Measurements from ENCODE around the gene DPM3.
A peak's percentile ranks its signal among the peaks of the same experiment; 100 is the strongest.

DPM3 gene

DNA sequence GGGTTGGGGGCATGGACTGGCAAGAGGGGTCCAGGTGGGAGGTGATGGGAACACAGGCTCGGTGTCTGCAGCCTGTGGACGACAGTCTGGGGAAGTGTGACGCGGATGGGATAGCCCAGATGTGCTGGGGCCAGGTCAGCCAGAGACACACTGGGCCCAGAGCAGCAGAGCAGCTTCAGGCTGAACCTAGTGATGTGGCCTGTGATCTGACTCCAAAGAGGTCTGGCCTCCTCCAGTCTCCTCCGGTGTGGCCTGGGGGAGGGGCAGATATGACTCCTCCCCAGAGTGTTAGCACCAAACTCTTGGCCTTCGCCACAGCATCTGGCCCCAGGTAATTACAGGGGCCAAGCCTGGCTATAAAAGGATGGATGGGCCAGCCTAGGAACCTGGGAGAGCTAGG lies 48.2 kb downstream of the DPM3 start:
- peak; percentile 66 for DNase-seq

- peak; percentile 93 for DNase-seq
Observed at GRCh38 chr1:155091071-155092051, 49.0 kb downstream of the DPM3 start.

All from islet precursor cell (in vitro differentiated cells).